Measurements from ENCODE around the gene SETD9. TPM values are rescaled to one million over a fixed set of nuclear protein-coding genes. Genes with fewer than 3 reads are reported as not detected.

SETD9 gene
- total and polyA plus RNA-seq, 2 of the 13 experiments (the other 11 are each of a cell fraction or from before 2014, with no cell fraction given) = 4.8 to 17.8 TPM

DNA sequence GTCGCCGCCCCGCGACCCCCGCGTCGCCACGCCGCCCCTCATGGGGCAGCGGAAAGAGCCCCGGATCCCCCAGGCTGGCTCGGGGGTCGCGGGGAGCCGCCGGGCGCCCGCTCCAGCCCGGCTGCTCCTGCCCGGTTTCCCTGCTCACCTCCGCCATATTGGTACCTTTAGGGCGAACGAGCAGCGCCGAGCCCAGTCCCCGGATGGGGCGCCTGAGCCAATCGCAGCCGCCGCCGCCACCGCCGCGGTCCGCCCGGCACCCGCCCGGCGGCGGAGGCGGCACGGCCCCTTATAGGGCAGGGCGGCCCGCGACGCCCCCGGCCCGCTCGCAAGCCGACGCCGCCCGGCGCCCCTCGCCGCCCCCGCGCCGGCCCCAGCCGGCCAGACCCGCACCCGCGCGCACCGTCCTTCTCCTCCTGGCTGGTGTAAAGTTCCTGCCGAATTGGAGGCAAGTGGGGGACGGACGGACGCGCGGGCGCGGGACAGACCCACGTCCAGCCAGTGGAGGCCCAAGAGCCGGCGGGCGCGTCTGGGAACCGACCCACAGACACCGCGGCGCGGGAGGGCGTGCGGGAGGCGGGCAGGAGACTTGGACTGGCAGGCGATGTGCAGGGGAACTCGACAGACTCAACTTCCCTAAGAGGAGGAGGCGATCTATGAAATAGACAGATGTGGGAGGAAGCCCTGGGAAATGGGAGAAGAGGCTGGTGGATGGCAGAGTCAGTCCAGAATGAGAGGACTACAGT lies 42.7 kb downstream of the SETD9 start, which contains the start of gene MIER3 (continued):
- TF ChIP-seq, protein P1, sequence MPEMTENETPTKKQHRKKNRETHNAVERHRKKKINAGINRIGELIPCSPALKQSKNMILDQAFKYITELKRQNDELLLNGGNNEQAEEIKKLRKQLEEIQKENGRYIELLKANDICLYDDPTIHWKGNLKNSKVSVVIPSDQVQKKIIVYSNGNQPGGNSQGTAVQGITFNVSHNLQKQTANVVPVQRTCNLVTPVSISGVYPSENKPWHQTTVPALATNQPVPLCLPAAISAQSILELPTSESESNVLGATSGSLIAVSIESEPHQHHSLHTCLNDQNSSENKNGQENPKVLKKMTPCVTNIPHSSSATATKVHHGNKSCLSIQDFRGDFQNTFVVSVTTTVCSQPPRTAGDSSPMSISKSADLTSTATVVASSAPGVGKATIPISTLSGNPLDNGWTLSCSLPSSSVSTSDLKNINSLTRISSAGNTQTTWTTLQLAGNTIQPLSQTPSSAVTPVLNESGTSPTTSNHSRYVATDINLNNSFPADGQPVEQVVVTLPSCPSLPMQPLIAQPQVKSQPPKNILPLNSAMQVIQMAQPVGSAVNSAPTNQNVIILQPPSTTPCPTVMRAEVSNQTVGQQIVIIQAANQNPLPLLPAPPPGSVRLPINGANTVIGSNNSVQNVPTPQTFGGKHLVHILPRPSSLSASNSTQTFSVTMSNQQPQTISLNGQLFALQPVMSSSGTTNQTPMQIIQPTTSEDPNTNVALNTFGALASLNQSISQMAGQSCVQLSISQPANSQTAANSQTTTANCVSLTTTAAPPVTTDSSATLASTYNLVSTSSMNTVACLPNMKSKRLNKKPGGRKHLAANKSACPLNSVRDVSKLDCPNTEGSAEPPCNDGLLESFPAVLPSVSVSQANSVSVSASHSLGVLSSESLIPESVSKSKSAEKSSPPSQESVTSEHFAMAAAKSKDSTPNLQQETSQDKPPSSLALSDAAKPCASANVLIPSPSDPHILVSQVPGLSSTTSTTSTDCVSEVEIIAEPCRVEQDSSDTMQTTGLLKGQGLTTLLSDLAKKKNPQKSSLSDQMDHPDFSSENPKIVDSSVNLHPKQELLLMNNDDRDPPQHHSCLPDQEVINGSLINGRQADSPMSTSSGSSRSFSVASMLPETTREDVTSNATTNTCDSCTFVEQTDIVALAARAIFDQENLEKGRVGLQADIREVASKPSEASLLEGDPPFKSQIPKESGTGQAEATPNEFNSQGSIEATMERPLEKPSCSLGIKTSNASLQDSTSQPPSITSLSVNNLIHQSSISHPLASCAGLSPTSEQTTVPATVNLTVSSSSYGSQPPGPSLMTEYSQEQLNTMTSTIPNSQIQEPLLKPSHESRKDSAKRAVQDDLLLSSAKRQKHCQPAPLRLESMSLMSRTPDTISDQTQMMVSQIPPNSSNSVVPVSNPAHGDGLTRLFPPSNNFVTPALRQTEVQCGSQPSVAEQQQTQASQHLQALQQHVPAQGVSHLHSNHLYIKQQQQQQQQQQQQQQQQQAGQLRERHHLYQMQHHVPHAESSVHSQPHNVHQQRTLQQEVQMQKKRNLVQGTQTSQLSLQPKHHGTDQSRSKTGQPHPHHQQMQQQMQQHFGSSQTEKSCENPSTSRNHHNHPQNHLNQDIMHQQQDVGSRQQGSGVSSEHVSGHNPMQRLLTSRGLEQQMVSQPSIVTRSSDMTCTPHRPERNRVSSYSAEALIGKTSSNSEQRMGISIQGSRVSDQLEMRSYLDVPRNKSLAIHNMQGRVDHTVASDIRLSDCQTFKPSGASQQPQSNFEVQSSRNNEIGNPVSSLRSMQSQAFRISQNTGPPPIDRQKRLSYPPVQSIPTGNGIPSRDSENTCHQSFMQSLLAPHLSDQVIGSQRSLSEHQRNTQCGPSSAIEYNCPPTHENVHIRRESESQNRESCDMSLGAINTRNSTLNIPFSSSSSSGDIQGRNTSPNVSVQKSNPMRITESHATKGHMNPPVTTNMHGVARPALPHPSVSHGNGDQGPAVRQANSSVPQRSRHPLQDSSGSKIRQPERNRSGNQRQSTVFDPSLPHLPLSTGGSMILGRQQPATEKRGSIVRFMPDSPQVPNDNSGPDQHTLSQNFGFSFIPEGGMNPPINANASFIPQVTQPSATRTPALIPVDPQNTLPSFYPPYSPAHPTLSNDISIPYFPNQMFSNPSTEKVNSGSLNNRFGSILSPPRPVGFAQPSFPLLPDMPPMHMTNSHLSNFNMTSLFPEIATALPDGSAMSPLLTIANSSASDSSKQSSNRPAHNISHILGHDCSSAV (CRISPR knock-in tag; IDR thresholded peaks at IDR 0.05; ENCODE audit: borderline replicate concordance) = no peak
- TF ChIP-seq HMG20B (CRISPR knock-in tag; conservative IDR thresholded peaks at IDR 0.05) (no peak), AHR (CRISPR knock-in tag; IDR thresholded peaks at IDR 0.05) (no peak), RBM39 (IDR thresholded peaks at IDR 0.05; ENCODE audit: low read depth, low read length, poor library complexity, severe bottlenecking) (no peak), RFXAP (CRISPR knock-in tag; IDR thresholded peaks at IDR 0.05; ENCODE audit: borderline replicate concordance) (no peak), ARID2 (CRISPR knock-in tag; IDR thresholded peaks at IDR 0.05; ENCODE audit: borderline replicate concordance) (no peak), ZNF44 (CRISPR knock-in tag; IDR thresholded peaks at IDR 0.05) (no peak), NCOA2 (CRISPR knock-in tag; IDR thresholded peaks at IDR 0.05) (no peak), ZNF790 (CRISPR knock-in tag; IDR thresholded peaks at IDR 0.05; ENCODE audit: borderline replicate concordance) (0 out of 2 replicates have a peak, but pooled peaks have one; percentile 27), ZNF501 (CRISPR knock-in tag; IDR thresholded peaks at IDR 0.05) (no peak), PTBP1 (IDR thresholded peaks at IDR 0.05; ENCODE audit: low read depth, low read length, poor library complexity, severe bottlenecking) (no peak), GTF3A (CRISPR knock-in tag; conservative IDR thresholded peaks at IDR 0.05) (no peak)
- TF ChIP-seq, protein P2, sequence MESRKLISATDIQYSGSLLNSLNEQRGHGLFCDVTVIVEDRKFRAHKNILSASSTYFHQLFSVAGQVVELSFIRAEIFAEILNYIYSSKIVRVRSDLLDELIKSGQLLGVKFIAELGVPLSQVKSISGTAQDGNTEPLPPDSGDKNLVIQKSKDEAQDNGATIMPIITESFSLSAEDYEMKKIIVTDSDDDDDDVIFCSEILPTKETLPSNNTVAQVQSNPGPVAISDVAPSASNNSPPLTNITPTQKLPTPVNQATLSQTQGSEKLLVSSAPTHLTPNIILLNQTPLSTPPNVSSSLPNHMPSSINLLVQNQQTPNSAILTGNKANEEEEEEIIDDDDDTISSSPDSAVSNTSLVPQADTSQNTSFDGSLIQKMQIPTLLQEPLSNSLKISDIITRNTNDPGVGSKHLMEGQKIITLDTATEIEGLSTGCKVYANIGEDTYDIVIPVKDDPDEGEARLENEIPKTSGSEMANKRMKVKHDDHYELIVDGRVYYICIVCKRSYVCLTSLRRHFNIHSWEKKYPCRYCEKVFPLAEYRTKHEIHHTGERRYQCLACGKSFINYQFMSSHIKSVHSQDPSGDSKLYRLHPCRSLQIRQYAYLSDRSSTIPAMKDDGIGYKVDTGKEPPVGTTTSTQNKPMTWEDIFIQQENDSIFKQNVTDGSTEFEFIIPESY (CRISPR knock-in tag; IDR thresholded peaks at IDR 0.05) = no peak
- TF ChIP-seq, protein P3, sequence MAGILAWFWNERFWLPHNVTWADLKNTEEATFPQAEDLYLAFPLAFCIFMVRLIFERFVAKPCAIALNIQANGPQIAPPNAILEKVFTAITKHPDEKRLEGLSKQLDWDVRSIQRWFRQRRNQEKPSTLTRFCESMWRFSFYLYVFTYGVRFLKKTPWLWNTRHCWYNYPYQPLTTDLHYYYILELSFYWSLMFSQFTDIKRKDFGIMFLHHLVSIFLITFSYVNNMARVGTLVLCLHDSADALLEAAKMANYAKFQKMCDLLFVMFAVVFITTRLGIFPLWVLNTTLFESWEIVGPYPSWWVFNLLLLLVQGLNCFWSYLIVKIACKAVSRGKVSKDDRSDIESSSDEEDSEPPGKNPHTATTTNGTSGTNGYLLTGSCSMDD (CRISPR knock-in tag; IDR thresholded peaks at IDR 0.05) = no peak
- TF ChIP-seq, protein P4, sequence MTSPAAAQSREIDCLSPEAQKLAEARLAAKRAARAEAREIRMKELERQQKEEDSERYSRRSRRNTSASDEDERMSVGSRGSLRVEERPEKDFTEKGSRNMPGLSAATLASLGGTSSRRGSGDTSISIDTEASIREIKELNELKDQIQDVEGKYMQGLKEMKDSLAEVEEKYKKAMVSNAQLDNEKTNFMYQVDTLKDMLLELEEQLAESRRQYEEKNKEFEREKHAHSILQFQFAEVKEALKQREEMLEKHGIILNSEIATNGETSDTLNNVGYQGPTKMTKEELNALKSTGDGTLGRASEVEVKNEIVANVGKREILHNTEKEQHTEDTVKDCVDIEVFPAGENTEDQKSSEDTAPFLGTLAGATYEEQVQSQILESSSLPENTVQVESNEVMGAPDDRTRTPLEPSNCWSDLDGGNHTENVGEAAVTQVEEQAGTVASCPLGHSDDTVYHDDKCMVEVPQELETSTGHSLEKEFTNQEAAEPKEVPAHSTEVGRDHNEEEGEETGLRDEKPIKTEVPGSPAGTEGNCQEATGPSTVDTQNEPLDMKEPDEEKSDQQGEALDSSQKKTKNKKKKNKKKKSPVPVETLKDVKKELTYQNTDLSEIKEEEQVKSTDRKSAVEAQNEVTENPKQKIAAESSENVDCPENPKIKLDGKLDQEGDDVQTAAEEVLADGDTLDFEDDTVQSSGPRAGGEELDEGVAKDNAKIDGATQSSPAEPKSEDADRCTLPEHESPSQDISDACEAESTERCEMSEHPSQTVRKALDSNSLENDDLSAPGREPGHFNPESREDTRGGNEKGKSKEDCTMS (CRISPR knock-in tag; conservative IDR thresholded peaks at IDR 0.05) = no peak

All from HepG2 (cell line).